H9 (cell line): Measurements from ENCODE around the gene RNPEPL1. TPM values are rescaled to one million over a fixed set of nuclear protein-coding genes. Genes with fewer than 3 reads are reported as not detected.

ENCODE experiments used
- DNase-seq: peaks from one replicate; pipeline ENCODE4 v3.0.0-alpha.2; 2017
- H2AFZ ChIP-seq: one replicate; pipeline ENCODE4 v1.6.1; 2013; ENCODE audit warnings: mild to moderate bottlenecking, low read length, control low read depth, moderate library complexity
- H2AK5ac ChIP-seq: 2 replicates; pipeline ENCODE4 v1.6.1; 2013; ENCODE audit warnings: low read length, control low read depth, mixed read lengths; ENCODE audit not compliant: insufficient read length
- H2BK120ac ChIP-seq: one replicate; pipeline ENCODE4 v1.6.1; 2013; ENCODE audit warnings: low read depth, mild to moderate bottlenecking, low read length, control low read depth, inconsistent platforms; ENCODE audit not compliant: poor library complexity, severe bottlenecking
- H2BK12ac ChIP-seq: 2 replicates; pipeline ENCODE4 v1.6.1; 2013; ENCODE audit warnings: low read length, control low read depth, mixed read lengths, low read depth; ENCODE audit not compliant: insufficient read length
- H2BK15ac ChIP-seq: 2 replicates; pipeline ENCODE4 v1.6.1; 2013; ENCODE audit warnings: low read depth, low read length, control low read depth
- H2BK20ac ChIP-seq: one replicate; pipeline ENCODE4 v1.6.1; 2013; ENCODE audit warnings: low read depth, mild to moderate bottlenecking, low read length, control low read depth, inconsistent platforms; ENCODE audit not compliant: poor library complexity, severe bottlenecking
- H2BK5ac ChIP-seq: 2 replicates; pipeline ENCODE4 v1.6.1; 2013; ENCODE audit warnings: low read length, control low read depth, mixed read lengths; ENCODE audit not compliant: insufficient read length
- H3K14ac ChIP-seq: 2 replicates; pipeline ENCODE4 v1.6.1; 2013; ENCODE audit warnings: low read length, control low read depth; ENCODE audit not compliant: insufficient read depth
- H3K18ac ChIP-seq: 2 replicates; pipeline ENCODE4 v1.6.1; 2013; ENCODE audit warnings: low read depth, mild to moderate bottlenecking, mixed read lengths, low read length, control low read depth; ENCODE audit not compliant: insufficient read length
- H3K23ac ChIP-seq: 2 replicates; pipeline ENCODE4 v1.6.1; 2013; ENCODE audit warnings: low read length, control low read depth, mixed read lengths, low read depth; ENCODE audit not compliant: insufficient read length
- H3K23me2 ChIP-seq: 2 replicates; pipeline ENCODE4 v1.6.1; 2013; ENCODE audit warnings: low read depth, mild to moderate bottlenecking, mixed read lengths, low read length, control low read depth; ENCODE audit not compliant: insufficient read length, poor library complexity, severe bottlenecking
- H3K27ac ChIP-seq: 2 replicates; pipeline ENCODE4 v1.5.1; 2013; ENCODE audit warnings: low read length, control low read depth, mixed read lengths, low read depth; ENCODE audit not compliant: insufficient read length
- H3K27me3 ChIP-seq: 2 replicates; pipeline ENCODE4 v1.6.1; 2013; ENCODE audit warnings: low read length, control low read depth, inconsistent platforms; ENCODE audit not compliant: insufficient read depth
- H3K4ac ChIP-seq: 2 replicates; pipeline ENCODE4 v1.6.1; 2013; ENCODE audit warnings: low read depth, mild to moderate bottlenecking, control low read depth, inconsistent platforms, low read length, moderate library complexity
- H3K4me1 ChIP-seq: 2 replicates; pipeline ENCODE4 v1.6.1; 2013; ENCODE audit warnings: low read length, control low read depth, inconsistent platforms; ENCODE audit not compliant: insufficient read depth
- H3K4me2 ChIP-seq: 2 replicates; pipeline ENCODE4 v1.6.1; 2013; ENCODE audit warnings: low read length, control low read depth, mixed read lengths; ENCODE audit not compliant: insufficient read length, insufficient read depth
- H3K56ac ChIP-seq: 2 replicates; pipeline ENCODE4 v1.6.1; 2013; ENCODE audit warnings: low read depth, mild to moderate bottlenecking, mixed read lengths, low read length, control low read depth; ENCODE audit not compliant: insufficient read length
- H3K79me1 ChIP-seq: 2 replicates; pipeline ENCODE4 v1.6.1; 2013; ENCODE audit warnings: low read depth, mild to moderate bottlenecking, moderate library complexity, low read length, control low read depth, inconsistent platforms; ENCODE audit not compliant: insufficient read depth, poor library complexity, severe bottlenecking
- H3K79me2 ChIP-seq: 2 replicates; pipeline ENCODE4 v1.6.1; 2013; ENCODE audit warnings: low read length, control low read depth, inconsistent platforms; ENCODE audit not compliant: insufficient read depth
- H3K9ac ChIP-seq: 2 replicates; pipeline ENCODE4 v1.6.1; 2013; ENCODE audit warnings: low read length, control low read depth, mixed read lengths; ENCODE audit not compliant: insufficient read length; ENCODE audit errors: extremely low read depth
- H3K9me3 ChIP-seq: one replicate; pipeline ENCODE4 v1.6.1; 2013; ENCODE audit warnings: low read depth, low read length, inconsistent platforms; ENCODE audit not compliant: control insufficient read depth
- H3T11ph ChIP-seq: one replicate; pipeline ENCODE4 v1.6.1; 2013; ENCODE audit warnings: mild to moderate bottlenecking, low read length, control low read depth, inconsistent platforms
- H4K20me1 ChIP-seq: one replicate; pipeline ENCODE4 v1.6.1; 2013; ENCODE audit not compliant: control insufficient read depth, insufficient read length, insufficient read depth
- H4K5ac ChIP-seq: 2 replicates; pipeline ENCODE4 v1.6.1; 2013; ENCODE audit warnings: low read depth, mild to moderate bottlenecking, mixed read lengths, low read length, control low read depth; ENCODE audit not compliant: insufficient read length
- H4K8ac ChIP-seq: replicated peaks from 2 replicates; pipeline ENCODE4 v1.6.1; 2013; ENCODE audit warnings: low read length, control low read depth, mixed read lengths, low read depth; ENCODE audit not compliant: insufficient read length
- H4K91ac ChIP-seq: 2 replicates; pipeline ENCODE4 v1.6.1; 2013; ENCODE audit warnings: low read depth, mild to moderate bottlenecking, moderate library complexity, mixed read lengths, low read length, control low read depth; ENCODE audit not compliant: insufficient read length
- H3K27ac Mint-ChIP-seq, 3 experiments: 2 replicates in 2 of 3; 3 replicates in 1 of 3; pipeline ENCODE4 v1.8.0; 2020 to 2021; ENCODE audit warnings: mixed read lengths in 3 of 3, mild to moderate bottlenecking in 1 of 3, moderate library complexity in 1 of 3
- H3K27me3 Mint-ChIP-seq: 2 replicates; pipeline ENCODE4 v1.8.0; 2021; ENCODE audit warnings: low read depth, mild to moderate bottlenecking, moderate library complexity, mixed read lengths
- H3K36me3 Mint-ChIP-seq, 3 experiments: 2 replicates in 2 of 3; 3 replicates in 1 of 3; pipeline ENCODE4 v1.8.0; 2020 to 2021; ENCODE audit warnings: low read depth in 3 of 3, mixed read lengths in 3 of 3; ENCODE audit not compliant: insufficient read depth in 1 of 3
- H3K4me1 Mint-ChIP-seq, 2 experiments: 2 replicates each; pipeline ENCODE4 v1.8.0; 2020; ENCODE audit warnings: mixed read lengths in 2 of 2
- H3K4me3 Mint-ChIP-seq, 2 experiments: 2 replicates in 1 of 2; 3 replicates in 1 of 2; pipeline ENCODE4 v1.8.0; 2020 to 2021; ENCODE audit warnings: mild to moderate bottlenecking in 2 of 2, mixed read lengths in 2 of 2, moderate library complexity in 1 of 2
- H3K9me3 Mint-ChIP-seq, 2 experiments: 2 replicates in 1 of 2; 3 replicates in 1 of 2; pipeline ENCODE4 v1.8.0; 2020; ENCODE audit warnings: mild to moderate bottlenecking in 2 of 2, mixed read lengths in 2 of 2, moderate library complexity in 1 of 2
- WGBS: extraction: QIAGEN DNeasy Blood & Tissue Kit; methylation state at CpG from one replicate; pipeline ENCODE4 v1.1.7; 2013; ENCODE audit warnings: missing lambda C conversion rate, low lambda C conversion rate, mixed read lengths; ENCODE audit not compliant: insufficient read length; ENCODE audit errors: extremely low coverage; 5-methylcytosine and 5-hydroxymethylcytosine counted together
- total RNA-seq: library from RNA; stranded (reverse); gene quantifications from 2 replicates; pipeline ENCODE4 v1.2.1, GENCODE V29; 2021
- TF ChIP-seq, protein P1 (sequence below): fragments of 200-600 bp; sonication (generic); conservative IDR thresholded peaks from 3 replicates; pipeline ENCODE4 v1.8.0; 2021; ENCODE audit warnings: antibody characterized with exemption, mild to moderate bottlenecking

Gene RNPEPL1
- total RNA-seq, 1 experiment from 2014 or later = 22.5 TPM

DNA sequence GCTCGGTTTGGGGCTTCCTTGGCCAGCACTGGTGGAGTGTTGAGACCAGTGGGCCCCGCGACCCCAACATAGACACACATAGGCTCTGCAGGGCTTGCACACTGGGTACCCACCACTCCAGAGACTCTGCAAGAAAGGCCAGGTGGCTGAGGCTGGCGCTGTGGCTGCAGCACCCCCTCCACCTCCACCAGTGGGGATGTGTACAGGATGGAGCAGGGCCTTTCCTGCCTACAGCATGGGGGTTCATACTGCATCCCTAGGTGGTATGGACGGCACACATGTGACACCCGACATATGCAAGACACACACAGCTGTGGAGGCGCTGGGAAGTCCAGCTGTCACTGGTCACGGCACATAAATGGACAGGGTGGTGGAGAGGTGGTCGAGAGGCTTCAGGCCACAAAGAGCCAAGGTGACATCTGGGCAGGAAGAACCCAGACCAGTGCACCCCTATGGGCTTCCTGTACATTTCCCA is 1.3 kb downstream of the RNPEPL1 start:
- no peaks in the 10 kb centered on the region for H4K20me1 ChIP-seq
- no peak overlapping the region for H3K14ac ChIP-seq
- peak overlapping the region; percentile 54 for H3K4me2 ChIP-seq
- Mint-ChIP-seq H3K4me1 (peaks cover 23 to 24% of the 10 kb centered on the region in 2 experiments), H3K36me3 (peaks cover 0 to 2% (median 0%) of the 10 kb centered on the region in 3 experiments; a peak in 1 of 7 replicates), H3K4me3 (peak overlapping the region; percentile 70 to 72; a peak in 4 of 5 replicates), H3K9me3 (no peaks in the 10 kb centered on the region), H3K27ac (no peak overlapping the region; a peak in 1 of 7 replicates), H3K27me3 (peaks cover 26% of the 10 kb centered on the region)
- H3K79me2 ChIP-seq = no peaks in the 10 kb centered on the region; the same call in 1 of the 2 replicates
- H3K9ac ChIP-seq = no peak overlapping the region
- no peaks in the 10 kb centered on the region for H3K9me3 ChIP-seq
- DNase-seq = no peak
- no peak overlapping the region for H2BK120ac ChIP-seq
- no peak overlapping the region for H2BK5ac ChIP-seq
- no peak overlapping the region for H2BK12ac ChIP-seq
- no peak overlapping the region for H3K23ac ChIP-seq
- H4K8ac ChIP-seq = no peak overlapping the region
- H3K4me1 ChIP-seq = peaks cover 2% of the 10 kb centered on the region; the same call in 1 of the 2 replicates
- no peak overlapping the region for H3K4ac ChIP-seq
- no peak overlapping the region for H4K5ac ChIP-seq
- H3K56ac ChIP-seq = no peak overlapping the region
- TF ChIP-seq, protein P1, sequence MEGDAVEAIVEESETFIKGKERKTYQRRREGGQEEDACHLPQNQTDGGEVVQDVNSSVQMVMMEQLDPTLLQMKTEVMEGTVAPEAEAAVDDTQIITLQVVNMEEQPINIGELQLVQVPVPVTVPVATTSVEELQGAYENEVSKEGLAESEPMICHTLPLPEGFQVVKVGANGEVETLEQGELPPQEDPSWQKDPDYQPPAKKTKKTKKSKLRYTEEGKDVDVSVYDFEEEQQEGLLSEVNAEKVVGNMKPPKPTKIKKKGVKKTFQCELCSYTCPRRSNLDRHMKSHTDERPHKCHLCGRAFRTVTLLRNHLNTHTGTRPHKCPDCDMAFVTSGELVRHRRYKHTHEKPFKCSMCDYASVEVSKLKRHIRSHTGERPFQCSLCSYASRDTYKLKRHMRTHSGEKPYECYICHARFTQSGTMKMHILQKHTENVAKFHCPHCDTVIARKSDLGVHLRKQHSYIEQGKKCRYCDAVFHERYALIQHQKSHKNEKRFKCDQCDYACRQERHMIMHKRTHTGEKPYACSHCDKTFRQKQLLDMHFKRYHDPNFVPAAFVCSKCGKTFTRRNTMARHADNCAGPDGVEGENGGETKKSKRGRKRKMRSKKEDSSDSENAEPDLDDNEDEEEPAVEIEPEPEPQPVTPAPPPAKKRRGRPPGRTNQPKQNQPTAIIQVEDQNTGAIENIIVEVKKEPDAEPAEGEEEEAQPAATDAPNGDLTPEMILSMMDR = no peak
- no peak overlapping the region for H3T11ph ChIP-seq
- no peak overlapping the region for H4K91ac ChIP-seq
- no peak overlapping the region for H3K27ac ChIP-seq
- WGBS = no CpG with 5 or more reads among the region's 9 CpGs
- no peaks in the 10 kb centered on the region for H3K79me1 ChIP-seq
- peaks cover 20% of the 10 kb centered on the region for H3K27me3 ChIP-seq
- H3K23me2 ChIP-seq = peaks cover 11% of the 10 kb centered on the region
- H2BK15ac ChIP-seq = no peak overlapping the region
- H3K18ac ChIP-seq = no peak overlapping the region
- H2BK20ac ChIP-seq = no peak overlapping the region
- no peak overlapping the region for H2AFZ ChIP-seq
- H2AK5ac ChIP-seq = no peak overlapping the region
